ENCODE results near the gene TSSC4. TPM values are rescaled to one million over a fixed set of nuclear protein-coding genes. Genes with fewer than 3 reads are reported as not detected.

The TSSC4 gene
- total and polyA plus RNA-seq, 2 of the 13 experiments (the other 11 are each of a cell fraction or from before 2014, with no cell fraction given): 16.2 to 58.6 TPM

DNA sequence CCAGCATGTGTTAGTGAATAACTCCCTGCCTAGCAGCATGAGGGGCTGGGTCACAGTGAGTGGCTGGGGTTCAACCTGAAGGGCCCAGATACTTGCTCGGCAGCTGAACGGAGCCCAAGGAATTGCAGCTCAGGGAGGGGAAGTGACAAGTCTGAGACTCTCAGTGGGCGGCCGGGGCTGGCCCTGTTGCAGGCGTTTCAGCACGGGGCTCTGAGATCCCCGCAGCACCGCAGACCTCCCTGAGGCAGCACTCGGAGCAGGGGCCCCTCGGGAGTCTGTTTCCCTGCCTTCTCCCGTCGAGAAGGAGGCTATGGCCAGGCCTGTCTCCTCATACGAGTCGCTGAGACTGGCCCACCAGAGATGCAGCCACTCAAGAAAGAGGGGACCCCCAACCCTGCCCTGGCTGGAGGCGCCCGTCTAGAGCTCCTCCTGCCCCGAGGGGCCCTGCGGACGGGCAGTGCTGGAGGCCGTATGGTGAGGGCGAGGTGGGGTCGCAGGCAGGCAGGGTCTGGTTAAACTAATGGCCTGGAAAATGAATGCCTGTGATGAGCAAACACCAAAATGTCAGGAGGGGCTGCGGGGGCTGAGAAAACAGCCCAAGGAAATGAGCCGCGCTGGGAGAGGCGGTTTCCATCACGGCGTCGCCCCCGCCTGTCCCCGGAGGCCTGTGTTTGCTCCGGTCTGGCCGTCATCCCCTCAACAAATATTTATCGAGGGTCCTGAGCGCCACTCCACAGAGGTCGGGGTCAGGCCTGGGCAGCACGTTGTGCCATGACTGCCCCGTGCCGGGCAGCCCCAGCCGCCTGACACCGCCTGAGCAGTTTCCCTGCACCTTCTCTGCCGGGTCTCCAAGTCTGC lies 9.3 kb downstream of the TSSC4 start (continued):
- TF ChIP-seq TAF15 (IDR thresholded peaks at IDR 0.05; ENCODE audit: low read depth, low read length, poor library complexity, severe bottlenecking) (no peak), ZNF296 (CRISPR knock-in tag; conservative IDR thresholded peaks at IDR 0.05) (peak; percentile 50; the same call in 1 of the 2 replicates), MXD4 (CRISPR knock-in tag; IDR thresholded peaks at IDR 0.05) (no peak), ZC3H13 (CRISPR knock-in tag; IDR thresholded peaks at IDR 0.05) (no peak; the same call in 1 of the 2 replicates), GABPA (IDR thresholded peaks at IDR 0.05; ENCODE audit: low read depth, low read length) (no peak), GABPA (CRISPR knock-in tag; IDR thresholded peaks at IDR 0.05; ENCODE audit: low read depth) (peak; percentile 56; the same call in 1 of the 2 replicates), RERE (CRISPR knock-in tag; IDR thresholded peaks at IDR 0.05; ENCODE audit: low read depth) (peak; percentile 45; the same call in 1 of the 2 replicates)
- TF ChIP-seq, protein P1, sequence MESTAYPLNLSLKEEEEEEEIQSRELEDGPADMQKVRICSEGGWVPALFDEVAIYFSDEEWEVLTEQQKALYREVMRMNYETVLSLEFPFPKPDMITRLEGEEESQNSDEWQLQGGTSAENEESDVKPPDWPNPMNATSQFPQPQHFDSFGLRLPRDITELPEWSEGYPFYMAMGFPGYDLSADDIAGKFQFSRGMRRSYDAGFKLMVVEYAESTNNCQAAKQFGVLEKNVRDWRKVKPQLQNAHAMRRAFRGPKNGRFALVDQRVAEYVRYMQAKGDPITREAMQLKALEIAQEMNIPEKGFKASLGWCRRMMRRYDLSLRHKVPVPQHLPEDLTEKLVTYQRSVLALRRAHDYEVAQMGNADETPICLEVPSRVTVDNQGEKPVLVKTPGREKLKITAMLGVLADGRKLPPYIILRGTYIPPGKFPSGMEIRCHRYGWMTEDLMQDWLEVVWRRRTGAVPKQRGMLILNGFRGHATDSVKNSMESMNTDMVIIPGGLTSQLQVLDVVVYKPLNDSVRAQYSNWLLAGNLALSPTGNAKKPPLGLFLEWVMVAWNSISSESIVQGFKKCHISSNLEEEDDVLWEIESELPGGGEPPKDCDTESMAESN (CRISPR knock-in tag; conservative IDR thresholded peaks at IDR 0.05): peak; percentile 73; the same call in 1 of the 2 replicates
- TF ChIP-seq, protein P2, sequence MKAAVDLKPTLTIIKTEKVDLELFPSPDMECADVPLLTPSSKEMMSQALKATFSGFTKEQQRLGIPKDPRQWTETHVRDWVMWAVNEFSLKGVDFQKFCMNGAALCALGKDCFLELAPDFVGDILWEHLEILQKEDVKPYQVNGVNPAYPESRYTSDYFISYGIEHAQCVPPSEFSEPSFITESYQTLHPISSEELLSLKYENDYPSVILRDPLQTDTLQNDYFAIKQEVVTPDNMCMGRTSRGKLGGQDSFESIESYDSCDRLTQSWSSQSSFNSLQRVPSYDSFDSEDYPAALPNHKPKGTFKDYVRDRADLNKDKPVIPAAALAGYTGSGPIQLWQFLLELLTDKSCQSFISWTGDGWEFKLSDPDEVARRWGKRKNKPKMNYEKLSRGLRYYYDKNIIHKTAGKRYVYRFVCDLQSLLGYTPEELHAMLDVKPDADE (CRISPR knock-in tag; IDR thresholded peaks at IDR 0.05): no peak
- TF ChIP-seq, protein P3, sequence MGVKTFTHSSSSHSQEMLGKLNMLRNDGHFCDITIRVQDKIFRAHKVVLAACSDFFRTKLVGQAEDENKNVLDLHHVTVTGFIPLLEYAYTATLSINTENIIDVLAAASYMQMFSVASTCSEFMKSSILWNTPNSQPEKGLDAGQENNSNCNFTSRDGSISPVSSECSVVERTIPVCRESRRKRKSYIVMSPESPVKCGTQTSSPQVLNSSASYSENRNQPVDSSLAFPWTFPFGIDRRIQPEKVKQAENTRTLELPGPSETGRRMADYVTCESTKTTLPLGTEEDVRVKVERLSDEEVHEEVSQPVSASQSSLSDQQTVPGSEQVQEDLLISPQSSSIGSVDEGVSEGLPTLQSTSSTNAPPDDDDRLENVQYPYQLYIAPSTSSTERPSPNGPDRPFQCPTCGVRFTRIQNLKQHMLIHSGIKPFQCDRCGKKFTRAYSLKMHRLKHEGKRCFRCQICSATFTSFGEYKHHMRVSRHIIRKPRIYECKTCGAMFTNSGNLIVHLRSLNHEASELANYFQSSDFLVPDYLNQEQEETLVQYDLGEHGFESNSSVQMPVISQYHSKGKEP (CRISPR knock-in tag; IDR thresholded peaks at IDR 0.05): no peak
- TF ChIP-seq, protein P4, sequence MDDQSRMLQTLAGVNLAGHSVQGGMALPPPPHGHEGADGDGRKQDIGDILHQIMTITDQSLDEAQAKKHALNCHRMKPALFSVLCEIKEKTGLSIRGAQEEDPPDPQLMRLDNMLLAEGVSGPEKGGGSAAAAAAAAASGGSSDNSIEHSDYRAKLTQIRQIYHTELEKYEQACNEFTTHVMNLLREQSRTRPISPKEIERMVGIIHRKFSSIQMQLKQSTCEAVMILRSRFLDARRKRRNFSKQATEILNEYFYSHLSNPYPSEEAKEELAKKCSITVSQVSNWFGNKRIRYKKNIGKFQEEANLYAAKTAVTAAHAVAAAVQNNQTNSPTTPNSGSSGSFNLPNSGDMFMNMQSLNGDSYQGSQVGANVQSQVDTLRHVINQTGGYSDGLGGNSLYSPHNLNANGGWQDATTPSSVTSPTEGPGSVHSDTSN (CRISPR knock-in tag; IDR thresholded peaks at IDR 0.05; ENCODE audit: borderline replicate concordance): no peak
- TF ChIP-seq, protein P5, sequence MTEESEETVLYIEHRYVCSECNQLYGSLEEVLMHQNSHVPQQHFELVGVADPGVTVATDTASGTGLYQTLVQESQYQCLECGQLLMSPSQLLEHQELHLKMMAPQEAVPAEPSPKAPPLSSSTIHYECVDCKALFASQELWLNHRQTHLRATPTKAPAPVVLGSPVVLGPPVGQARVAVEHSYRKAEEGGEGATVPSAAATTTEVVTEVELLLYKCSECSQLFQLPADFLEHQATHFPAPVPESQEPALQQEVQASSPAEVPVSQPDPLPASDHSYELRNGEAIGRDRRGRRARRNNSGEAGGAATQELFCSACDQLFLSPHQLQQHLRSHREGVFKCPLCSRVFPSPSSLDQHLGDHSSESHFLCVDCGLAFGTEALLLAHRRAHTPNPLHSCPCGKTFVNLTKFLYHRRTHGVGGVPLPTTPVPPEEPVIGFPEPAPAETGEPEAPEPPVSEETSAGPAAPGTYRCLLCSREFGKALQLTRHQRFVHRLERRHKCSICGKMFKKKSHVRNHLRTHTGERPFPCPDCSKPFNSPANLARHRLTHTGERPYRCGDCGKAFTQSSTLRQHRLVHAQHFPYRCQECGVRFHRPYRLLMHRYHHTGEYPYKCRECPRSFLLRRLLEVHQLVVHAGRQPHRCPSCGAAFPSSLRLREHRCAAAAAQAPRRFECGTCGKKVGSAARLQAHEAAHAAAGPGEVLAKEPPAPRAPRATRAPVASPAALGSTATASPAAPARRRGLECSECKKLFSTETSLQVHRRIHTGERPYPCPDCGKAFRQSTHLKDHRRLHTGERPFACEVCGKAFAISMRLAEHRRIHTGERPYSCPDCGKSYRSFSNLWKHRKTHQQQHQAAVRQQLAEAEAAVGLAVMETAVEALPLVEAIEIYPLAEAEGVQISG (CRISPR knock-in tag; IDR thresholded peaks at IDR 0.05): peak; percentile 55; the same call in 1 of the 2 replicates

Data from HepG2 (cell line).